Memory B cell (primary cell): Measurements from ENCODE around the gene TMEM151A.

Experiments
- ATAC-seq: fragments of 150-1000 bp; cut with Tn5 transposase; 2 replicates; pipeline ENCODE4 v1.10.0; 2021; ENCODE audit warnings: low read depth, mild to moderate bottlenecking, moderate library complexity
- DNase-seq, 2 donors: peaks; one replicate each; pipeline ENCODE4 v3.0.0; 2022; ENCODE audit warnings: low spot score in 2 of 2
- H3K27ac Mint-ChIP-seq: one replicate; pipeline ENCODE4 v1.8.0; 2022; ENCODE audit warnings: mild to moderate bottlenecking, moderate library complexity, mixed read lengths
- H3K27me3 Mint-ChIP-seq: one replicate; pipeline ENCODE4 v1.8.0; 2022; ENCODE audit warnings: mixed read lengths
- H3K36me3 Mint-ChIP-seq: one replicate; pipeline ENCODE4 v1.8.0; 2022; ENCODE audit warnings: mild to moderate bottlenecking, mixed read lengths
- H3K4me1 Mint-ChIP-seq: one replicate; pipeline ENCODE4 v1.8.0; 2022; ENCODE audit warnings: mixed read lengths
- H3K4me3 Mint-ChIP-seq: one replicate; pipeline ENCODE4 v1.8.0; 2022; ENCODE audit warnings: mild to moderate bottlenecking, moderate library complexity, mixed read lengths
- H3K9me3 Mint-ChIP-seq: one replicate; pipeline ENCODE4 v1.8.0; 2022; ENCODE audit warnings: mixed read lengths

The TMEM151A gene

GRCh38 chr11:66344550-66345315, 53.0 kb downstream of the TMEM151A start, which contains the start of gene BRMS1:
BRMS1 (minus strand) TSS chr11:66345104; CDS start chr11:66342234, 2,870 bp downstream.
- Mint-ChIP-seq H3K4me3 (peak within 1 kb of the TSS; percentile 97), H3K27me3 (no peaks in the 10 kb centered on the region), H3K4me1 (peaks cover 35% of the 10 kb centered on the region), H3K27ac (peak within 1 kb of the TSS; percentile 98), H3K36me3 (peaks cover 18% of the 10 kb centered on the region), H3K9me3 (no peaks in the 10 kb centered on the region)
- peak; percentile 89 to 92 for DNase-seq
- peak; percentile 87 for ATAC-seq

GRCh38 chr11:66345316-66345649, 53.6 kb downstream of the TMEM151A start:
- ATAC-seq, result peak; percentile 10

More at GRCh38 chr11:66345316-66345649, 53.6 kb downstream of the TMEM151A start:
- H3K4me3 Mint-ChIP-seq, result peak overlapping the region; percentile 97
- peaks cover 35% of the 10 kb centered on the region for H3K4me1 Mint-ChIP-seq
- H3K27me3 Mint-ChIP-seq, result no peaks in the 10 kb centered on the region
- no peak for DNase-seq
- H3K9me3 Mint-ChIP-seq, result no peaks in the 10 kb centered on the region
- H3K27ac Mint-ChIP-seq, result peak overlapping the region; percentile 98
- H3K36me3 Mint-ChIP-seq, result peaks cover 18% of the 10 kb centered on the region
